ENCODE results near the gene PRKG2.

Gene PRKG2

GRCh38 chr4:81152839-81153713 lies 61.9 kb downstream of the PRKG2 start:
- DNase-seq, result no peak
- Histone ChIP-seq H3K36me3 (no peaks in the 10 kb centered on the region), H3K9me3 (no peaks in the 10 kb centered on the region), H3K4me1 (no peaks in the 10 kb centered on the region), H3K27ac (no peak overlapping the region), H3K27me3 (no peaks in the 10 kb centered on the region), H3K4me3 (no peak overlapping the region)
- TF ChIP-seq, protein P1, sequence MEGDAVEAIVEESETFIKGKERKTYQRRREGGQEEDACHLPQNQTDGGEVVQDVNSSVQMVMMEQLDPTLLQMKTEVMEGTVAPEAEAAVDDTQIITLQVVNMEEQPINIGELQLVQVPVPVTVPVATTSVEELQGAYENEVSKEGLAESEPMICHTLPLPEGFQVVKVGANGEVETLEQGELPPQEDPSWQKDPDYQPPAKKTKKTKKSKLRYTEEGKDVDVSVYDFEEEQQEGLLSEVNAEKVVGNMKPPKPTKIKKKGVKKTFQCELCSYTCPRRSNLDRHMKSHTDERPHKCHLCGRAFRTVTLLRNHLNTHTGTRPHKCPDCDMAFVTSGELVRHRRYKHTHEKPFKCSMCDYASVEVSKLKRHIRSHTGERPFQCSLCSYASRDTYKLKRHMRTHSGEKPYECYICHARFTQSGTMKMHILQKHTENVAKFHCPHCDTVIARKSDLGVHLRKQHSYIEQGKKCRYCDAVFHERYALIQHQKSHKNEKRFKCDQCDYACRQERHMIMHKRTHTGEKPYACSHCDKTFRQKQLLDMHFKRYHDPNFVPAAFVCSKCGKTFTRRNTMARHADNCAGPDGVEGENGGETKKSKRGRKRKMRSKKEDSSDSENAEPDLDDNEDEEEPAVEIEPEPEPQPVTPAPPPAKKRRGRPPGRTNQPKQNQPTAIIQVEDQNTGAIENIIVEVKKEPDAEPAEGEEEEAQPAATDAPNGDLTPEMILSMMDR (IDR thresholded peaks at IDR 0.05), result no peak
- intact Hi-C loops (cut with DNase I; ENCODE audit: low total_unique reads), result no loop called here

GRCh38 chr4:81149976-81150375 lies 65.0 kb downstream of the PRKG2 start:
- intact Hi-C loops (cut with DNase I; ENCODE audit: low total_unique reads), result no loop called here
- Histone ChIP-seq H3K4me1 (no peaks in the 10 kb centered on the region), H3K27ac (no peak overlapping the region), H3K27me3 (no peaks in the 10 kb centered on the region), H3K9me3 (no peaks in the 10 kb centered on the region), H3K36me3 (no peaks in the 10 kb centered on the region), H3K4me3 (no peak overlapping the region)
- DNase-seq, result no peak
- TF ChIP-seq, protein P1 (IDR thresholded peaks at IDR 0.05), result no peak

DNA sequence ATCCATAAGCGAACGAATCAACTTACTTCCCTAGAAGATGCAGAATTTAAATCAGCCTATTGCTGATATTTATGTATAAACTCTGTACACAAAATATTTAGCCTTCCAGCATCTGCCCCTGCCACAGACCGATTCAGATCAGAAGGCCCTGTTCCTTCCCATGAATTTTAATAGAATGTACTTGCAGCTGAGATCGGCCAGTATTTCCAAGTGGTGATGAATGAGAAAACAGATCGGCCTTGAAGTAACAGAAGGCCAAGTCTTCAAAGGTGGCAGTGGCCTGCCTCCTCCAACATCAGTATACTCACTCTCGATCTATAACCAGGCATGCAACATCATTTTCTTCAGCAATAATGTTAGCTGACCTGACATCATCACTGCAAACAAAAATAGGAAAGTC lies 66.4 kb downstream of the PRKG2 start:
- TF ChIP-seq, protein P1 (IDR thresholded peaks at IDR 0.05), result no peak
- Histone ChIP-seq H3K4me1 (no peaks in the 10 kb centered on the region), H3K4me3 (no peak overlapping the region), H3K27me3 (no peaks in the 10 kb centered on the region), H3K9me3 (no peaks in the 10 kb centered on the region), H3K27ac (no peak overlapping the region), H3K36me3 (no peaks in the 10 kb centered on the region)
- intact Hi-C loops (cut with DNase I; ENCODE audit: low total_unique reads), result no loop called here
- no peak for DNase-seq

DNA sequence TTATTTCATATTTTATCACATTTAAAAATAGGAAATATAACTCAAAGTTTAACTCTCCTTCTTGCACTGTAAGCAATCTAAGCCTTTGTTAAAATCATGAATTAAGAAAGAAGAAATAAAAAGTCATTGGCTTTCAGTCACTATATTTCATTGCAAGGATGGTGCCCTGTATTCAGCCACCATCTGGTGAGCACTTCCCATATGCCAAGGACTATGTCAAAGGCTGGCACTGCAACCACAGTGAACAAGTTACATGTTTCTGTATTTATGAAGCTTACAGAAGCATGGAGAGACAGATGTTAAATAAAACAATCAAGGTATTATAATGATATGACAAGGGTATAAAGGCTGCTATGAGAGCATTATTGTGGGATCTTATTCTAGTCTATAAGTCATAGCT lies 68.6 kb downstream of the PRKG2 start:
- Histone ChIP-seq H3K4me1 (no peaks in the 10 kb centered on the region), H3K27ac (no peak overlapping the region), H3K4me3 (no peak overlapping the region), H3K36me3 (no peaks in the 10 kb centered on the region), H3K9me3 (no peaks in the 10 kb centered on the region), H3K27me3 (no peaks in the 10 kb centered on the region)
- TF ChIP-seq, protein P1 (IDR thresholded peaks at IDR 0.05), result no peak
- no peak for DNase-seq
- intact Hi-C loops (cut with DNase I; ENCODE audit: low total_unique reads), result no loop called here

DNA sequence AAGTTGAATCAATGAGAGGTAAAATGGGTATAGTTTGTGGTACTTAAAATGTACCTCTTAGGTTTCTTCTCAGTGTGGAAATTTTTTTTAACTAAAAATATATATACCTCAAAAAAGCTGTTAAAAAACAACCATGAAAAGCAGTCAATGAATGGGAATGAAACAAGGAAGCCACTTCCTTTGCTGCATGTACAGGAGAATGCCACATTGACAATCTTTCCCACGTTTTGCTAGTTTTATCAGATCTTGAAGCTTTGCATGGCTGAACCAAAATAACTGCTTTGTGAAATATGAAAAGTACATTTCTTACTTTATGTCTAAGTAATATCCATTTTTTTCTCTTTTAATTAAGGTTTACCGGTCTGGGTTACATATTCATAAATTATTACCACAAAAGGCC lies 71.8 kb downstream of the PRKG2 start:
- Histone ChIP-seq H3K27me3 (no peaks in the 10 kb centered on the region), H3K4me3 (no peak overlapping the region), H3K4me1 (no peaks in the 10 kb centered on the region), H3K36me3 (no peaks in the 10 kb centered on the region), H3K9me3 (no peaks in the 10 kb centered on the region), H3K27ac (no peak overlapping the region)
- intact Hi-C loops (cut with DNase I; ENCODE audit: low total_unique reads), result no loop called here
- TF ChIP-seq, protein P1 (IDR thresholded peaks at IDR 0.05), result no peak
- DNase-seq, result no peak
